Kidney (tissue), 14 donors: ENCODE results near the gene SH3RF3. TPM values are rescaled to one million over a fixed set of nuclear protein-coding genes. Genes with fewer than 3 reads are reported as not detected.

Experiments
- DNase-seq, 5 donors: peaks; one replicate each; pipeline ENCODE4 v3.0.0-alpha.2; 2013 to 2020
- FAIRE-seq: peaks from 2 replicates; lab custom pipeline; 2012; peaks lifted over from hg19 to GRCh38; lab: Jason Lieb, UNC
- H3K27ac ChIP-seq, 2 donors: one replicate each; pipeline ENCODE4 v1.7.0; 2013; ENCODE audit warnings: low read depth in 2 of 2, low read length in 2 of 2, inconsistent platforms in 1 of 2
- H3K27me3 ChIP-seq: one replicate; pipeline ENCODE4 v1.7.1; 2013; ENCODE audit warnings: low read length, inconsistent platforms; ENCODE audit not compliant: control insufficient read depth, insufficient read depth
- H3K36me3 ChIP-seq, 3 donors: one replicate each; pipeline versions ENCODE4 v1.7.0 to v1.7.1; 2013; ENCODE audit warnings: low read length in 3 of 3, control low read depth in 1 of 3, inconsistent platforms in 1 of 3; ENCODE audit not compliant: insufficient read depth in 3 of 3, control insufficient read depth in 2 of 3
- H3K4me1 ChIP-seq, 3 donors: one replicate each; pipeline versions ENCODE4 v1.7.0 to v1.7.1; 2013; ENCODE audit warnings: low read length in 3 of 3, inconsistent platforms in 1 of 3, low read depth in 1 of 3; ENCODE audit not compliant: control insufficient read depth in 2 of 3, insufficient read depth in 2 of 3
- H3K4me3 ChIP-seq, 3 donors: one replicate each; pipeline versions ENCODE4 v1.7.0 to v1.8.1; 2013; ENCODE audit warnings: low read length in 3 of 3, control low read depth in 1 of 3, inconsistent platforms in 1 of 3
- H3K9ac ChIP-seq, 3 donors: one replicate each; pipeline versions ENCODE4 v1.7.0 to v1.7.1; 2013; ENCODE audit warnings: low read length in 3 of 3, control low read depth in 1 of 3, inconsistent platforms in 1 of 3
- H3K9me3 ChIP-seq, 3 donors: one replicate each; pipeline versions ENCODE4 v1.7.0 to v1.7.1; 2013; ENCODE audit warnings: low read length in 3 of 3, control low read depth in 1 of 3, inconsistent platforms in 1 of 3; ENCODE audit not compliant: control insufficient read depth in 2 of 3, insufficient read depth in 1 of 3
- intact Hi-C: fragments of 100-400 bp; cut with DNase I; formaldehyde crosslinking; loops from one replicate; pipeline ENCODE4 v1.11.1; 2022
- polyA plus RNA-seq: library from polyadenylated mRNA; stranded (reverse); fragments of 350-450 nt; fragmentation: Illumina TruSeq; extraction: RNeasy Lipid Tissue Mini Kit (QIAGEN cat#74804); gene quantifications from one replicate; pipeline ENCODE4 v1.2.3, GENCODE V29; 2014; ENCODE audit warnings: low read depth, low replicate concordance; ENCODE audit not compliant: insufficient read depth
- total RNA-seq: library from RNA; stranded (reverse); fragmentation: NEBNext Ultra II Directional; extraction: Animal tissue kit (Norgen Biotek cat#: 25700); gene quantifications from one replicate; pipeline ENCODE4 v1.2.1, GENCODE V29; 2021
- TF ChIP-seq, protein P1 (sequence below): IDR thresholded peaks from 3 replicates; pipeline ENCODE4 v1.5.1; 2012; ENCODE audit warnings: mild to moderate bottlenecking, moderate library complexity, borderline replicate concordance; ENCODE audit not compliant: insufficient read depth; ENCODE audit errors: extremely low read depth
- donor health status: control.
- donor health status: control.
- donor health status: control.
- donor health status: control.
- donor health status: control.
- donor health status: DM: yes; HTN: yes; CAD: no.
- donor health status: Normal renal cell carcinoma (clear cell type).

SH3RF3 gene
- total and polyA plus RNA-seq, 2 donors from 2014 or later = 1.7 to 10.7 TPM

DNA sequence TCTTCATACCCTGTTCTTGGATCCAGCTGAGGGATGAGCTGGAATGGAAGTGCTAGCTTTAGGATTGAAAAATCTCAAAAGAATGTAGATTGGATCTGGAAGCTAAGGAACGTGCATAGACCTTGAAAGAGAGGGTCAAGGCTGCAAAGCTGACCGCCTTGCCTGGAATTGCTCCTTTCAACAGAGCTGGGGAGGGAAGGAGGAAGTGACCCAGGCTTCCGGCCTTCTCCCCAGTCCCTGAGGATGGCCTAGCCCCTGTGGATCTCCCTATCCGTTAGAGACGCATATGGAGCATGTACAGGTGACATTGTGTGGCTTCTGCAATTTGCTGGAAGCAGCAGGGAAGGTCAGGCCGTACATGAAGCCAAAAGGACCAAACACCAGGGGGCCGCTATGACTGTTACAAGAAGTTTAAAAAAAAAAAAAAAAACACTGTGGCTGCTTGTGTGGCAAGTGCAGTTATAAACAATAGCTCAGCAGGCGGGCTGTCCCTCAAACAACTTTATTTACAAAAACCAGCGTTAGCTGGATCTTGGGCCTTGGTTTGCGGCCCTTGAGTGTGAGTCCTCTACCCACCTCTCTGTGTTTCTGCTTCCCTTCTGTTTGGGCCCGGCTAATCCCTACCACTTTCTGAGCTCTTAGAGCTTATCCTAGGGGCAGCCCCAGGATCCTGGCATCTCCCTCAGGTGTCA lies 257.1 kb downstream of the SH3RF3 start:
- Histone ChIP-seq H3K9me3 (no peaks in the 10 kb centered on the region), H3K36me3 (no peaks in the 10 kb centered on the region), H3K4me1 (peaks cover 0 to 7% (median 5%) of the 10 kb centered on the region in 3 donors), H3K27ac (no peak overlapping the region), H3K27me3 (no peaks in the 10 kb centered on the region), H3K9ac (no peak overlapping the region), H3K4me3 (no peak overlapping the region)
- TF ChIP-seq, protein P1, sequence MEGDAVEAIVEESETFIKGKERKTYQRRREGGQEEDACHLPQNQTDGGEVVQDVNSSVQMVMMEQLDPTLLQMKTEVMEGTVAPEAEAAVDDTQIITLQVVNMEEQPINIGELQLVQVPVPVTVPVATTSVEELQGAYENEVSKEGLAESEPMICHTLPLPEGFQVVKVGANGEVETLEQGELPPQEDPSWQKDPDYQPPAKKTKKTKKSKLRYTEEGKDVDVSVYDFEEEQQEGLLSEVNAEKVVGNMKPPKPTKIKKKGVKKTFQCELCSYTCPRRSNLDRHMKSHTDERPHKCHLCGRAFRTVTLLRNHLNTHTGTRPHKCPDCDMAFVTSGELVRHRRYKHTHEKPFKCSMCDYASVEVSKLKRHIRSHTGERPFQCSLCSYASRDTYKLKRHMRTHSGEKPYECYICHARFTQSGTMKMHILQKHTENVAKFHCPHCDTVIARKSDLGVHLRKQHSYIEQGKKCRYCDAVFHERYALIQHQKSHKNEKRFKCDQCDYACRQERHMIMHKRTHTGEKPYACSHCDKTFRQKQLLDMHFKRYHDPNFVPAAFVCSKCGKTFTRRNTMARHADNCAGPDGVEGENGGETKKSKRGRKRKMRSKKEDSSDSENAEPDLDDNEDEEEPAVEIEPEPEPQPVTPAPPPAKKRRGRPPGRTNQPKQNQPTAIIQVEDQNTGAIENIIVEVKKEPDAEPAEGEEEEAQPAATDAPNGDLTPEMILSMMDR = no peak
- DNase-seq (peak in 2 of 5 donors; percentile 18 to 27), FAIRE-seq (no peak)
- intact Hi-C loops = no loop called here

DNA sequence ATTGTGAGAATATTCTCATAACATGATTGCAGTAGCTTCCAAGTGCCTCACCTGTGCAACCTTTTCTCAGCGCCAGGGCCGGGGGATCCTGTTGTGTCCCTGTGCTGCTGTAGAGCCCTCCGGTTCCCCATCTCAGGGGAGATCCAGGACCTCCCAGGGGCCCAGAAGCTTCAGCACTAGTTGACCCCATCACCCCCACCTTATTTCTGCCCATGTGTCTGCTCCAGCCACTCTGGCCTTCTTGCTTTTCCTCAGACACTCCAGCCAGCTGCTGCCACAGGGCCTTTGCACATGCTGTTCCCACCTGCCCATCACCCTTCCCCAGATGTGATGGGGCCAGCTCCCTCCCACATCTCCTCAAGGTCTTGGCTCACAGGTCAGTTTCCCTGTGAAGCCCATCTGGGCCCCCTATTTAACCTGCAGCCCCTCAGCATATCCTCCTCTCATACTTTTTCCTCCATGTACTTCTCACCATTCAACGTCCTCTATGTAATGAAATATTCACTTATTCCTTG lies 258.3 kb downstream of the SH3RF3 start:
- TF ChIP-seq, protein P1 = no peak
- no peak for FAIRE-seq
- Histone ChIP-seq H3K4me1 (peaks cover 0 to 7% (median 5%) of the 10 kb centered on the region in 3 donors), H3K27ac (no peak overlapping the region), H3K9me3 (no peaks in the 10 kb centered on the region), H3K27me3 (no peaks in the 10 kb centered on the region), H3K4me3 (no peak overlapping the region), H3K9ac (no peak overlapping the region), H3K36me3 (no peaks in the 10 kb centered on the region)
- intact Hi-C loops = no loop called here
- DNase-seq = peak in 1 of 5 donors; percentile 34

- H3K9ac ChIP-seq = no peak overlapping the region
- H3K9me3 ChIP-seq = no peaks in the 10 kb centered on the region
- DNase-seq (peak in 1 of 5 donors; percentile 45), FAIRE-seq (no peak)
- TF ChIP-seq, protein P1 = no peak
- no peaks in the 10 kb centered on the region for H3K27me3 ChIP-seq
- intact Hi-C loops = no loop called here
- H3K36me3 ChIP-seq = no peaks in the 10 kb centered on the region
- H3K4me1 ChIP-seq = peaks cover 0 to 5% (median under 1%) of the 10 kb centered on the region in 3 donors
- no peak overlapping the region for H3K27ac ChIP-seq
- no peak overlapping the region for H3K4me3 ChIP-seq
Observed at GRCh38 chr2:109387778-109388469, 258.9 kb downstream of the SH3RF3 start.
